ENCODE measurements around the gene KIF26B. TPM values are rescaled to one million over a fixed set of nuclear protein-coding genes. Genes with fewer than 3 reads are reported as not detected.

The KIF26B gene
- polyA plus RNA-seq, 1 of the 3 experiments (the other 2 are of a cell fraction) = 2.6 TPM

DNA sequence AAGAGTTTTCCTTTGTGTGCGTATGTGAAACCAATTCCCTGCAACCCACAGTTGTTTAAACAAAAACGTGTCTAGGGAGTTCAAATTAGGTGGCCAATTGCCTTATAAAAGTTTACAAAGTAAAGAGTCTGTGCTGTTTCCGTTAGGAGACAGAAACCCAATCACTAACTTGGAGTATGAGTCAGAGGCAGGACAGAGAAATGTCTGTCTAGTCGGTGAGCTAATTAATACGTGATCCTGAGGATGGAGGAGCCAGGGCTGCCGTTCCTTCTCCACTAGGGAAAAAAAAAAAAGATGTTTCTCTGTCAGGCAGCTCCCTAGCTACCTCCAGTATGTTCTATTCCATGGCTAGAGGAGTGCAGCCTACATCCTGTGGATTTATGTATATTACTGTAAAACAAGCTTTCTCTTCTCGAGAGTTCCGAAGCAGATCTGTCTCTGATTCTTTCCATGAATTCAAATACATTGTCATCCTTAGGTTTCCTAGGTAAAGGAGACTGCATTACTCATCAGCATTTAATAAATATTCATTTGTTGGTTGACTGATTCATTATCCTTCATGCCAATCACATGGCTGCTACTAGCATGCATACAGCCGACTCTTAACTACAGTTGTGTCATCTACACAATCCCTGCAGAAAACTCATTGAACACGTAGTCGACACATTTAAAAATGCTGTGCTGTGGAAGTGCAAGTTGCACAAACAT, 430.6 kb downstream of the KIF26B start (continued):
- no peak for TF ChIP-seq EZH2phosphoT487 (IDR thresholded peaks at IDR 0.05; ENCODE audit: borderline replicate concordance, low read depth)
- peak; percentile 47 for TF ChIP-seq TCF12 (IDR thresholded peaks at IDR 0.05)
- no peak for TF ChIP-seq CHD2 (IDR thresholded peaks at IDR 0.05; ENCODE audit: low read length, partially characterized antibody)
- no peak for TF ChIP-seq ELF1 (IDR thresholded peaks at IDR 0.05)
- no peak for TF ChIP-seq RFX5 (IDR thresholded peaks at IDR 0.05; ENCODE audit: low read length)
- TF ChIP-seq NRF1 (IDR thresholded peaks at IDR 0.05; ENCODE audit: low read depth, low read length) = no peak
- TF ChIP-seq, protein P1, sequence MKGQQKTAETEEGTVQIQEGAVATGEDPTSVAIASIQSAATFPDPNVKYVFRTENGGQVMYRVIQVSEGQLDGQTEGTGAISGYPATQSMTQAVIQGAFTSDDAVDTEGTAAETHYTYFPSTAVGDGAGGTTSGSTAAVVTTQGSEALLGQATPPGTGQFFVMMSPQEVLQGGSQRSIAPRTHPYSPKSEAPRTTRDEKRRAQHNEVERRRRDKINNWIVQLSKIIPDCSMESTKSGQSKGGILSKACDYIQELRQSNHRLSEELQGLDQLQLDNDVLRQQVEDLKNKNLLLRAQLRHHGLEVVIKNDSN (IDR thresholded peaks at IDR 0.05; ENCODE audit: borderline replicate concordance, low read depth) = no peak
- TF ChIP-seq GABPA (IDR thresholded peaks at IDR 0.05; ENCODE audit: low read depth) = no peak

DNA sequence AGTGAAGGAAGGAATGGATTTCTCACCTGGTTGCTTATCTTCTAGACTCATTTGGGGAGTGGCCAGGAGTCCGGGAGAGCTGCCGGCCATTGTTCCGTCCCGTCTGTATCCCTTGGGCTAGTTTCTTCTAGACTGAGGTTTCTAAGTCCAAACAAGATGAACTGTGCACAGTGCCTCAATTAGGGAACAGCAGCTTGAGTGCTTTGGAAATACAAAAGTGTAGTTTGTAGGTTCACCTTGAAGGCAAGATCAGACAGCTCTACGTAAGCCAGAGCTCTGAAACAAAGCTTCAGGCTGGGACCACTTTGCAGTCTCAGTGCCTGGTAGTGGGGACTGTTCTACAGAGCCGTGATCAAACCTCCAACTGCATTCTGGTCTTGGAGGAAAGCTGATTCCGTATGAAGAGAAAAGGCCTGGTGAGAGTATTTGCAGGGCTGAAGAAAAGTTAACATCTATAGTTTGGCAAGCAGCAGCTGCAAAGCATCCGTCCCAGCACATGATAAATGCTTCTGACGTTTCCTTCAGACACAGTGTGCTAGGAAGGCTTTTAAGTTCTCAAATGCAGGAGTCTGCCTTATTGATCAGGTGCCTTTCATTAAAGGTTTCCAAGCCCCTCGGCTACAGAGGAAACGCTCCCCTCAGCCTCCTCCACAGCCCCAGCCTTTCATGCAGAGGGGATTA, 432.8 kb downstream of the KIF26B start:
- TF ChIP-seq YY1 (IDR thresholded peaks at IDR 0.05; ENCODE audit: low read depth) (no peak), TAF1 (IDR thresholded peaks at IDR 0.05; ENCODE audit: borderline replicate concordance, low read depth, low read length) (no peak), PBX3 (IDR thresholded peaks at IDR 0.05) (peak; percentile 66), MEF2A (IDR thresholded peaks at IDR 0.05; ENCODE audit: borderline replicate concordance, low read depth) (no peak), EP300 (IDR thresholded peaks at IDR 0.05; ENCODE audit: borderline replicate concordance in 1 of 2, low read depth in 1 of 2, low read length in 1 of 2) (peak in 1 of 2 experiments; percentile 41; a peak in 1 of 4 replicates), RAD21 (IDR thresholded peaks at IDR 0.05; ENCODE audit: low read length) (no peak), TCF12 (IDR thresholded peaks at IDR 0.05) (peak; percentile 64)
- Histone ChIP-seq H3K27me3 (ENCODE audit: insufficient read depth) (no peaks in the 10 kb centered on the region), H3K4me2 (no peak overlapping the region), H3K79me2 (ENCODE audit: insufficient read depth) (no peaks in the 10 kb centered on the region), H3K9ac (no peak overlapping the region), H3K9me2 (no peaks in the 10 kb centered on the region), H3F3A (replicated peaks; ENCODE audit: insufficient read depth) (peaks cover 15% of the 10 kb centered on the region), H3K9me3 (no peaks in the 10 kb centered on the region), H3K36me3 (replicated peaks in 1 of 2; ENCODE audit: control insufficient read depth in 1 of 2, insufficient read depth in 2 of 2, low read length in 1 of 2) (peaks cover 0 to 20% of the 10 kb centered on the region in 2 experiments), H2AFZ (ENCODE audit: low read depth) (no peak overlapping the region), H4K20me1 (ENCODE audit: insufficient read depth) (no peaks in the 10 kb centered on the region), H3K27ac (ENCODE audit: low read depth in 2 of 2, low read length in 1 of 2) (peak overlapping the region in 1 of 2 experiments; percentile 96; a peak in 2 of 4 replicates), H3K4me3 (ENCODE audit: low read depth in 2 of 2, low read length in 1 of 2) (no peak overlapping the region), H3K4me1 (ENCODE audit: control insufficient read depth in 1 of 2, insufficient read depth in 2 of 2, low read depth in 1 of 2, low read length in 1 of 2) (peaks cover 0 to 71% of the 10 kb centered on the region in 2 experiments; a peak in 3 of 4 replicates)
- peak; percentile 38 for DNase-seq
- ChIA-PET POLR2A (no interaction called here), CTCF (no interaction called here)
- 70% methylated on average over 11 of the region's 11 CpGs for WGBS (ENCODE audit: low lambda C conversion rate)

All from SK-N-SH (cell line).